Mesenchymal stem cell (in vitro differentiated cells and primary cell): Measurements from ENCODE around the gene MS4A6A.

Experiments
- DNase-seq: peaks from one replicate; pipeline ENCODE4 v3.0.0-alpha.2; 2013
- H2AFZ ChIP-seq: one replicate; pipeline ENCODE4 v1.6.1; 2013; ENCODE audit warnings: low read depth, mild to moderate bottlenecking, control low read depth, inconsistent platforms, low read length, moderate library complexity
- H2AK5ac ChIP-seq: 2 replicates; pipeline ENCODE4 v1.6.1; 2013; ENCODE audit warnings: low read length, moderate library complexity, mild to moderate bottlenecking, inconsistent platforms; ENCODE audit not compliant: severe bottlenecking
- H2BK120ac ChIP-seq: one replicate; pipeline ENCODE4 v1.6.1; 2013; ENCODE audit warnings: low read depth, mild to moderate bottlenecking, inconsistent platforms, low read length, moderate library complexity
- H2BK12ac ChIP-seq, 2 experiments: one replicate each; pipeline ENCODE4 v1.6.1; 2013; ENCODE audit warnings: inconsistent platforms in 2 of 2, low read length in 2 of 2, mild to moderate bottlenecking in 2 of 2, moderate library complexity in 2 of 2, control low read depth in 1 of 2
- H2BK15ac ChIP-seq: one replicate; pipeline ENCODE4 v1.6.1; 2013; ENCODE audit warnings: mild to moderate bottlenecking, low read depth, inconsistent platforms; ENCODE audit not compliant: poor library complexity, severe bottlenecking
- H2BK5ac ChIP-seq: 2 replicates; pipeline ENCODE4 v1.6.1; 2013; ENCODE audit warnings: low read depth, mild to moderate bottlenecking, low read length, control low read depth, inconsistent platforms; ENCODE audit not compliant: poor library complexity, severe bottlenecking
- H3K14ac ChIP-seq, 2 experiments: one replicate each; pipeline ENCODE4 v1.6.1; 2013; ENCODE audit warnings: inconsistent platforms in 2 of 2, low read length in 2 of 2, control low read depth in 1 of 2, mild to moderate bottlenecking in 1 of 2, moderate library complexity in 1 of 2
- H3K18ac ChIP-seq, 2 experiments: one replicate each; pipeline ENCODE4 v1.6.1; 2013; ENCODE audit warnings: inconsistent platforms in 2 of 2, low read length in 2 of 2, control low read depth in 1 of 2, low read depth in 1 of 2, mild to moderate bottlenecking in 1 of 2
- H3K23ac ChIP-seq, 2 experiments: one replicate each; pipeline ENCODE4 v1.6.1; 2013; ENCODE audit warnings: inconsistent platforms in 2 of 2, low read length in 2 of 2, mild to moderate bottlenecking in 2 of 2, moderate library complexity in 2 of 2, control low read depth in 1 of 2
- H3K27ac ChIP-seq: 2 replicates; pipeline ENCODE4 v1.5.1; 2013; ENCODE audit warnings: mild to moderate bottlenecking, moderate library complexity, low read length, control low read depth, inconsistent platforms; ENCODE audit not compliant: poor library complexity, severe bottlenecking
- H3K27me3 ChIP-seq, 2 experiments: 2 replicates each; pipeline versions ENCODE4 v1.6.1 to v1.7.0; 2013; ENCODE audit warnings: low read length in 2 of 2, mild to moderate bottlenecking in 2 of 2, moderate library complexity in 2 of 2, control low read depth in 1 of 2, inconsistent platforms in 1 of 2; ENCODE audit not compliant: control insufficient read depth in 1 of 2, insufficient read depth in 1 of 2
- H3K36me3 ChIP-seq, 2 experiments: 2 replicates each; pipeline versions ENCODE4 v1.6.1 to v1.7.0; 2013; ENCODE audit warnings: low read length in 2 of 2, control low read depth in 1 of 2, inconsistent platforms in 1 of 2, low read depth in 1 of 2, mild to moderate bottlenecking in 1 of 2; ENCODE audit not compliant: insufficient read depth in 2 of 2, control insufficient read depth in 1 of 2
- H3K4ac ChIP-seq, 2 experiments: one replicate each; pipeline ENCODE4 v1.6.1; 2013; ENCODE audit warnings: inconsistent platforms in 2 of 2, low read length in 2 of 2, mild to moderate bottlenecking in 2 of 2, moderate library complexity in 2 of 2, control low read depth in 1 of 2, low read depth in 1 of 2
- H3K4me1 ChIP-seq: 2 replicates; pipeline ENCODE4 v1.6.1; 2013; ENCODE audit warnings: low read depth, low read length, control low read depth; ENCODE audit not compliant: control insufficient read depth, insufficient read depth
- H3K4me2 ChIP-seq: 2 replicates; pipeline ENCODE4 v1.6.1; 2013; ENCODE audit warnings: low read length, mild to moderate bottlenecking, inconsistent platforms; ENCODE audit not compliant: poor library complexity, severe bottlenecking
- H3K4me3 ChIP-seq, 2 experiments: 2 replicates each; pipeline versions ENCODE4 v1.5.1 to v1.7.0; 2013; ENCODE audit warnings: low read length in 2 of 2, mild to moderate bottlenecking in 2 of 2, control low read depth in 1 of 2, low read depth in 1 of 2; ENCODE audit not compliant: insufficient read depth in 1 of 2
- H3K79me1 ChIP-seq: replicated peaks from 2 replicates; pipeline ENCODE4 v1.6.1; 2013; ENCODE audit warnings: mild to moderate bottlenecking, control low read depth, low read length, inconsistent platforms; ENCODE audit not compliant: poor library complexity, severe bottlenecking
- H3K9ac ChIP-seq: 2 replicates; pipeline ENCODE4 v1.7.0; 2013; ENCODE audit warnings: mild to moderate bottlenecking, low read length, moderate library complexity
- H3K9me3 ChIP-seq: 2 replicates; pipeline ENCODE4 v1.7.0; 2013; ENCODE audit warnings: mild to moderate bottlenecking, low read length; ENCODE audit not compliant: control insufficient read depth
- H4K8ac ChIP-seq: one replicate; pipeline ENCODE4 v1.6.1; 2013; ENCODE audit warnings: inconsistent platforms, mild to moderate bottlenecking, low read length, moderate library complexity
- H4K91ac ChIP-seq: one replicate; pipeline ENCODE4 v1.6.1; 2013; ENCODE audit warnings: mild to moderate bottlenecking, low read length, inconsistent platforms
- WGBS: methylation state at CpG from one replicate; pipeline ENCODE4 v1.1.7; 2013; ENCODE audit warnings: mixed read lengths; 5-methylcytosine and 5-hydroxymethylcytosine counted together

The MS4A6A gene

DNA sequence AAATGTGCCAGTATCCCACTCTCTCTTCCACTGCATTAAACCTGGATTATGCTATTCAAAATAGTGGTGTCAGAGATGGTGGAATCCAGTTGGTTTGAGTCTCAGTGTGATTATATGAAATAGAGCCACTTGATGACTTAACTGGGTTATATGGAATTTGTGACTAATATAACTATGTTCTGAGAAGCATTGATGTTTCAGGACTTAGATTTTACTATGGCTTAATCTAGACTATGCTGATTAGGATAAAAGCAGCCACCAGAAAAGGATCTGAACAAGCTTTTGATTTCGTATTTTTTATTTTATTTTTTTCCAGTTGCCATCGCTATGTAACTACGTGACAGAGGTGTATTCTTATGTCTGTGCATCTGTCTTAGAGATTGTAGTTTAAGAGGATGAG, 39.1 kb downstream of the MS4A6A start:
- no peak overlapping the region for H2AFZ ChIP-seq
- no peaks in the 10 kb centered on the region for H3K27me3 ChIP-seq
- H2BK120ac ChIP-seq, result no peak overlapping the region
- H3K4me3 ChIP-seq, result no peak overlapping the region
- DNase-seq, result no peak
- no peak overlapping the region for H3K27ac ChIP-seq
- WGBS, result 86% methylated on average over 3 of the region's 3 CpGs
- no peak overlapping the region for H3K4ac ChIP-seq
- H3K18ac ChIP-seq, result no peak overlapping the region
- no peak overlapping the region for H3K14ac ChIP-seq
- no peak overlapping the region for H4K91ac ChIP-seq
- H2AK5ac ChIP-seq, result no peak overlapping the region
- H3K79me1 ChIP-seq, result no peaks in the 10 kb centered on the region
- H3K4me1 ChIP-seq, result no peaks in the 10 kb centered on the region
- no peak overlapping the region for H3K4me2 ChIP-seq
- H3K9me3 ChIP-seq, result no peaks in the 10 kb centered on the region
- no peak overlapping the region for H2BK15ac ChIP-seq
- H2BK12ac ChIP-seq, result no peak overlapping the region
- H4K8ac ChIP-seq, result no peak overlapping the region
- H3K9ac ChIP-seq, result no peak overlapping the region
- H2BK5ac ChIP-seq, result no peak overlapping the region
- H3K36me3 ChIP-seq, result no peaks in the 10 kb centered on the region
- H3K23ac ChIP-seq, result no peak overlapping the region

GRCh38 chr11:60133917-60134316, 49.0 kb downstream of the MS4A6A start:
- H3K27me3 ChIP-seq, result no peaks in the 10 kb centered on the region
- H2BK5ac ChIP-seq, result no peak overlapping the region
- no peak overlapping the region for H3K4me2 ChIP-seq
- no peak overlapping the region for H4K8ac ChIP-seq
- no peak overlapping the region for H2BK120ac ChIP-seq
- H3K14ac ChIP-seq, result no peak overlapping the region
- H2BK15ac ChIP-seq, result no peak overlapping the region
- no peak overlapping the region for H3K27ac ChIP-seq
- no peaks in the 10 kb centered on the region for H3K36me3 ChIP-seq
- no peaks in the 10 kb centered on the region for H3K79me1 ChIP-seq
- H3K4ac ChIP-seq, result no peak overlapping the region
- 9% methylated on average over 1 of the region's 1 CpG for WGBS
- no peak overlapping the region for H3K9ac ChIP-seq
- H2AFZ ChIP-seq, result no peak overlapping the region
- DNase-seq, result no peak
- no peaks in the 10 kb centered on the region for H3K4me1 ChIP-seq
- no peak overlapping the region for H3K4me3 ChIP-seq
- no peak overlapping the region for H3K23ac ChIP-seq
- no peak overlapping the region for H4K91ac ChIP-seq
- H2BK12ac ChIP-seq, result no peak overlapping the region
- no peak overlapping the region for H3K18ac ChIP-seq
- no peaks in the 10 kb centered on the region for H3K9me3 ChIP-seq
- no peak overlapping the region for H2AK5ac ChIP-seq

DNA sequence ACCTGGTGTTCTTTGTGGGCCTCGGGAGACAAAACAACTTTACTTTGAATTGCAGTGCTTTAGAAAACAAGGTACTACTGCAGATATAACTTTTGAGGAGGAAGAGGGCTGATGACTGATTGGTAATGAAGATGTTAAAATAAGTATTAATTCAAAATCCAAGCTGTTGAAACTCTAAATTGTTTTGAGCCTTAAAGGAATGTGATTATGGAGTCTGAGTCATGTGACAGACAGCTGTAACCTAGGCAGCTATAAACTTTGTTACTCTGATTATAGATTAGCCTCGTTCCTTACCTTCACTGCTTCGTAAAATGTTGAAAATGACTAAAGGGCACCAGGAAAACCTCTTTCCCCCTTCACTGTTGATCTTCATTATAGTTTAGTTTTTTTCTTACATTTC, 51.0 kb downstream of the MS4A6A start:
- Histone ChIP-seq H2BK15ac (no peak overlapping the region), H3K14ac (no peak overlapping the region), H3K79me1 (no peaks in the 10 kb centered on the region), H3K27me3 (no peaks in the 10 kb centered on the region), H4K8ac (no peak overlapping the region), H4K91ac (no peak overlapping the region), H2BK12ac (no peak overlapping the region), H2BK120ac (no peak overlapping the region), H3K9me3 (no peaks in the 10 kb centered on the region), H3K23ac (no peak overlapping the region), H2BK5ac (no peak overlapping the region), H3K18ac (no peak overlapping the region), H3K9ac (no peak overlapping the region), H2AFZ (no peak overlapping the region), H3K4ac (no peak overlapping the region), H3K4me3 (no peak overlapping the region), H3K4me1 (no peaks in the 10 kb centered on the region), H3K4me2 (no peak overlapping the region), H3K36me3 (no peaks in the 10 kb centered on the region), H2AK5ac (no peak overlapping the region), H3K27ac (no peak overlapping the region)
- no peak for DNase-seq
- 76% methylated on average over 2 of the region's 3 CpGs for WGBS

DNA sequence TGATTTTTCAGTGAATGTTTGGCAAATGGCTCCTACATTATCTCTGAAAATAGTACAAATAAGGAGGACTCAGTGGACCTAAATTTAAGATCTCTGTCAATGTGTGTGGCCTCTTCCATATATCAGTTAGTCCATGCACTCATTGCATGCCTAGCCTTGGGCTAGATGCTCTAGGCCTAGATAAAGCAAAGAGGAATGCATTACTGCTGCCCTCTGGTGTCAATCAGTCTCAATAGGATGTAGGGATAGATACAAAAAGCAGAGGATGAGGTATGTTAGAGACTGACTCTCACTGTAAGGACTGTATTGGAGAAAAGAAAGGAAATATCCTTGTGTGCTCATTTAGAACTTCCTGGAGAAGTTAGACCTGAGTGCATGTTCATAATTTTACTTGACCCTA, 52.4 kb downstream of the MS4A6A start:
- H3K79me1 ChIP-seq, result no peaks in the 10 kb centered on the region
- no peak overlapping the region for H3K4me3 ChIP-seq
- no peak overlapping the region for H3K18ac ChIP-seq
- H4K91ac ChIP-seq, result no peak overlapping the region
- H2AFZ ChIP-seq, result no peak overlapping the region
- no peak overlapping the region for H3K14ac ChIP-seq
- DNase-seq, result peak; percentile 38
- no peak overlapping the region for H3K4ac ChIP-seq
- H2AK5ac ChIP-seq, result no peak overlapping the region
- H2BK5ac ChIP-seq, result no peak overlapping the region
- H4K8ac ChIP-seq, result no peak overlapping the region
- H3K9ac ChIP-seq, result no peak overlapping the region
- no peak overlapping the region for H3K23ac ChIP-seq
- no peak overlapping the region for H3K4me2 ChIP-seq
- H2BK12ac ChIP-seq, result no peak overlapping the region
- no peak overlapping the region for H3K27ac ChIP-seq
- H3K27me3 ChIP-seq, result no peaks in the 10 kb centered on the region
- no peak overlapping the region for H2BK120ac ChIP-seq
- H3K4me1 ChIP-seq, result no peaks in the 10 kb centered on the region
- no peak overlapping the region for H2BK15ac ChIP-seq
- no peaks in the 10 kb centered on the region for H3K9me3 ChIP-seq
- no peaks in the 10 kb centered on the region for H3K36me3 ChIP-seq
